ENCODE results near the gene ZBED2. TPM values are rescaled to one million over a fixed set of nuclear protein-coding genes. Genes with fewer than 3 reads are reported as not detected.

ZBED2 gene
- total and polyA plus RNA-seq, 2 of the 13 experiments (the other 11 are each of a cell fraction or from before 2014, with no cell fraction given), result 0.04 TPM; not detected in 1

- no peak overlapping the region for H3K4me2 ChIP-seq (ENCODE audit: low read depth, low read length)
- H3K79me2 ChIP-seq (ENCODE audit: insufficient read depth, low read length), result no peaks in the 10 kb centered on the region
- POLR2A ChIA-PET, result no interaction called here
- H3K27ac ChIP-seq (ENCODE audit: extremely low read length, insufficient read depth, low read length), result no peak overlapping the region
- H2AFZ ChIP-seq (ENCODE audit: low read length), result no peak overlapping the region
- intact Hi-C loops (cut with micrococcal nuclease; ENCODE audit: unreplicated experiment) (loop anchor here (10.0 kb wide), 1 partner anchor 444 kb away; no protein-coding TSS in a partner anchor), in situ Hi-C loops (cut with HindIII; ENCODE audit: extremely low pct_ligation_motif_present, low pct_unique_long_range_greater_than_20kb) (no loop called here)
- no peak for DNase-seq (ENCODE audit: low spot score)
- ATAC-seq, result no peak
- CTCF ChIA-PET (ENCODE audit: low intra/inter-chr PET ratio, low total read pairs), result no interaction called here
- no peaks in the 10 kb centered on the region for H3K27me3 ChIP-seq (ENCODE audit: control insufficient read depth in 1 of 2, insufficient read depth in 2 of 2, low read length in 2 of 2)
- H3K9ac ChIP-seq (ENCODE audit: insufficient read depth, low read depth, low read length), result no peak overlapping the region
- no peak for FAIRE-seq
- H3K4me1 ChIP-seq (ENCODE audit: insufficient read depth, low read length), result no peaks in the 10 kb centered on the region
- H3K9me3 ChIP-seq (ENCODE audit: low read length), result no peaks in the 10 kb centered on the region
- H4K20me1 ChIP-seq (ENCODE audit: insufficient read depth, low read length), result no peaks in the 10 kb centered on the region
- no TSS peak for BruUV-seq (replicated peaks)
- no peaks in the 10 kb centered on the region for H3K36me3 ChIP-seq (replicated peaks in 1 of 2; ENCODE audit: control insufficient read depth in 1 of 2, insufficient read depth in 2 of 2, low read length in 2 of 2)
- WGBS (ENCODE audit: low lambda C conversion rate), result 48% methylated on average over 1 of the region's 1 CpG
- no peak for TF ChIP-seq CC2D1A (CRISPR knock-in tag; IDR thresholded peaks at IDR 0.05)
- no peak for TF ChIP-seq ZNF333 (CRISPR knock-in tag; IDR thresholded peaks at IDR 0.05; ENCODE audit: borderline replicate concordance)
- no peak for TF ChIP-seq MYC (CRISPR knock-in tag; IDR thresholded peaks at IDR 0.05; ENCODE audit: borderline replicate concordance)
- TF ChIP-seq ZNF282 (IDR thresholded peaks at IDR 0.05; ENCODE audit: partially characterized antibody), result no peak
- TF ChIP-seq ZNF773 (CRISPR knock-in tag; IDR thresholded peaks at IDR 0.05; ENCODE audit: borderline replicate concordance), result no peak
- no peak for TF ChIP-seq ZNF878 (CRISPR knock-in tag; IDR thresholded peaks at IDR 0.05)
- H3K4me3 ChIP-seq (replicated peaks in 1 of 3; ENCODE audit: insufficient read depth in 1 of 3, low read depth in 2 of 3, low read length in 3 of 3), result no peak overlapping the region
These were observed 23.9 kb downstream of the ZBED2 start for GRCh38 chr3:111571282-111571681.

GRCh38 chr3:111570404-111571030 is 24.6 kb downstream of the ZBED2 start:
- ChIA-PET CTCF (ENCODE audit: low intra/inter-chr PET ratio, low total read pairs) (no interaction called here), POLR2A (no interaction called here)
- H3K9me3 ChIP-seq (ENCODE audit: low read length), result no peaks in the 10 kb centered on the region
- FAIRE-seq (no peak), ATAC-seq (no peak), DNase-seq (ENCODE audit: low spot score) (no peak)
- no peaks in the 10 kb centered on the region for H3K79me2 ChIP-seq (ENCODE audit: insufficient read depth, low read length)
- 63% methylated on average over 6 of the region's 12 CpGs for WGBS (ENCODE audit: low lambda C conversion rate)
- no peaks in the 10 kb centered on the region for H4K20me1 ChIP-seq (ENCODE audit: insufficient read depth, low read length)
- no peak overlapping the region for H3K4me3 ChIP-seq (replicated peaks in 1 of 3; ENCODE audit: insufficient read depth in 1 of 3, low read depth in 2 of 3, low read length in 3 of 3)
- no peaks in the 10 kb centered on the region for H3K27me3 ChIP-seq (ENCODE audit: control insufficient read depth in 1 of 2, insufficient read depth in 2 of 2, low read length in 2 of 2)
- H3K4me1 ChIP-seq (ENCODE audit: insufficient read depth, low read length), result no peaks in the 10 kb centered on the region
- no peaks in the 10 kb centered on the region for H3K36me3 ChIP-seq (replicated peaks in 1 of 2; ENCODE audit: control insufficient read depth in 1 of 2, insufficient read depth in 2 of 2, low read length in 2 of 2)
- H3K27ac ChIP-seq (ENCODE audit: extremely low read length, insufficient read depth, low read length), result no peak overlapping the region
- no peak overlapping the region for H3K4me2 ChIP-seq (ENCODE audit: low read depth, low read length)
- BruUV-seq (replicated peaks), result no TSS peak
- intact Hi-C loops (cut with micrococcal nuclease; ENCODE audit: unreplicated experiment) (loop anchor here (10.0 kb wide), 1 partner anchor 444 kb away; no protein-coding TSS in a partner anchor), in situ Hi-C loops (cut with HindIII; ENCODE audit: extremely low pct_ligation_motif_present, low pct_unique_long_range_greater_than_20kb) (no loop called here)
- TF ChIP-seq CTCF (CRISPR knock-in tag; IDR thresholded peaks at IDR 0.05) (0 out of 2 replicates have a peak, but pooled peaks have one; percentile 6), SIN3B (IDR thresholded peaks at IDR 0.05; ENCODE audit: low read length) (no peak), GATAD1 (CRISPR knock-in tag; IDR thresholded peaks at IDR 0.05) (no peak)
- H2AFZ ChIP-seq (ENCODE audit: low read length), result no peak overlapping the region
- H3K9ac ChIP-seq (ENCODE audit: insufficient read depth, low read depth, low read length), result no peak overlapping the region
